GM18907 (cell line): ENCODE measurements around the gene EYA2.
"Not testable (repeated sequence)": the region's sequence is repeated elsewhere in the genome, so short reads cannot be mapped to it uniquely, and the experiment has no call there.

ENCODE experiments used
- ATAC-seq: cut with Tn5 transposase; IDR thresholded peaks from one replicate; pipeline ENCODE4 v1.9.1; 2021; ENCODE audit warnings: mild to moderate bottlenecking, moderate library complexity; ENCODE audit not compliant: unreplicated experiment

Gene EYA2, protein sequence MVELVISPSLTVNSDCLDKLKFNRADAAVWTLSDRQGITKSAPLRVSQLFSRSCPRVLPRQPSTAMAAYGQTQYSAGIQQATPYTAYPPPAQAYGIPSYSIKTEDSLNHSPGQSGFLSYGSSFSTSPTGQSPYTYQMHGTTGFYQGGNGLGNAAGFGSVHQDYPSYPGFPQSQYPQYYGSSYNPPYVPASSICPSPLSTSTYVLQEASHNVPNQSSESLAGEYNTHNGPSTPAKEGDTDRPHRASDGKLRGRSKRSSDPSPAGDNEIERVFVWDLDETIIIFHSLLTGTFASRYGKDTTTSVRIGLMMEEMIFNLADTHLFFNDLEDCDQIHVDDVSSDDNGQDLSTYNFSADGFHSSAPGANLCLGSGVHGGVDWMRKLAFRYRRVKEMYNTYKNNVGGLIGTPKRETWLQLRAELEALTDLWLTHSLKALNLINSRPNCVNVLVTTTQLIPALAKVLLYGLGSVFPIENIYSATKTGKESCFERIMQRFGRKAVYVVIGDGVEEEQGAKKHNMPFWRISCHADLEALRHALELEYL

DNA sequence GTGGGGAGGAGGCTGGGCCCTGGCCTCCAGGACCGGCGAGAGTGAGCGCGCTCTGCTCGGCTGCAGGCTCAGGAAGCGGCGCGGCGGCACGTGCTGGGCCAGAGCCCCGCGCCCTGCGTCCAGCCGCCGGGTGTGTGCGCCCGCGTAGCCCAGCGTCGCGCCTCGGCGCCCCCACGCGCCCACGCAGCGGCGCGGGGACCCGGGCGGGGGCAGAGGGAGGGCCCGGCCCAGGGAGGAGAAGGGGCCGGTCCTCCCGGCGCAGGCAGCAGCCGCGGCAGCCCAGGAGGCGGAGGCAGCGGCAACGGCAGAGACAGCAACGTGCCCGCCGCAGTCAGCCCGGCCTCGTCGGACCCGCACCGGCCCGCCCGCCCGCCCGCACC lies at the start of gene EYA2:
Gene EYA2 (plus strand): TSS at position 265 of the 380 bp plus-strand sequence. CDS start 95,168 bp downstream, outside the sequence.
- no peak for ATAC-seq

DNA sequence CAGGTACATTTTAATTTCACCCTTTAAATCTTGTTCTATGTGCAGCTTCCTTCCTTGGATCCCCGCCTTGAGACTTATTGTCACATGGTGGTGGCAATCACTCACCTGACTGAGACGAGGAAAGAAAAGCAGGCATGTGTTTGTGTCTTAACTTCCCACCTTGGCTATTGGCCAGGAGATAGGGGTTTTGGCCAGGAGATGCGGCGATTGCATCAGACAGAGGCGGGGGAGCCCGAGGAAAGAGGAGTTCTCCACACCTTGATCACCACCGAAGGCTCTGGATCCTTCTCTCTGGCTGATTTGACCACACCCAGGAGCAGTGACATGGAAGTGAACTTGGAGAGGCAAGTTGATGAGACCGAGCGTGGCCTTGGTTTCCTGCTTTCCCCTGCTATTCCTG lies 49.7 kb upstream of the EYA2 start:
- ATAC-seq = no peak

DNA sequence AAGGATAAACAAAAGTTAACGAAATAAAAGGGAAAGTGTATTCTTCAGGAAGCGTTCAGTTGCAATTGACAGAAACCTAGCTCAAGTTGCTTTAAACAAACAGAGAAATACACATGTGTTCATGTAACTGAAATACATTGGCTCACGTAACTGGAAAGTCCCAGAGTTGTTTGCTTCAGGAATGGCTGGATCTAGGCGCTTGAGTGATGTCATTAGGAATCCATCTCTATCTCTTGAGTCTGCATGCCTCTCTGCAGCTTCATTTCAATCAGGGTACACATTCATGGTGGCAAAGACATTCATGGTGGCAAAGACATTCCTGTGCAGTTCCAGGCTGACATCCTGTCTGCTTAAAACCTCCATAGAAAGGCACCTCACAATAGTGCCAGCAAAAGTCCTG lies 45.4 kb upstream of the EYA2 start:
- no peak for ATAC-seq

DNA sequence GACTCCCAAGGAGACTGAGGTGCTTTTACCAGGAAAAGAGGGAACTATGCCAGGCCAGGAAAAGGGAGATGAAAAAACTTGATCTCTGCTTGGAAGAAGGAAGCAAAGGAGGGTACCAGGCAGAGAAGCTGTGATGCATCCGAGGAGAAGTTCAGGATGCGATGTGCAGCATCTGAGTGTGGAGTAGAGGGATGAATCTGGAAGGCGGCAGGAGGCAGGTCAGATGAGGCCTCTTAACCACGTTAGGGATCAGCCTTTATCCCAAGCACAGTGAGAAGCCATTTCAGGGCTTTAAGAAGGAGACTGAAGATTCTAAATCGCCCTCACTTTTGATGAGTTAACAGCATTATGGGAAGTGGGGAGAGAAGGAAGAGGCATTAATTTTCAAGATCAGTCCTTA lies 44.9 kb upstream of the EYA2 start:
- ATAC-seq = no peak

DNA sequence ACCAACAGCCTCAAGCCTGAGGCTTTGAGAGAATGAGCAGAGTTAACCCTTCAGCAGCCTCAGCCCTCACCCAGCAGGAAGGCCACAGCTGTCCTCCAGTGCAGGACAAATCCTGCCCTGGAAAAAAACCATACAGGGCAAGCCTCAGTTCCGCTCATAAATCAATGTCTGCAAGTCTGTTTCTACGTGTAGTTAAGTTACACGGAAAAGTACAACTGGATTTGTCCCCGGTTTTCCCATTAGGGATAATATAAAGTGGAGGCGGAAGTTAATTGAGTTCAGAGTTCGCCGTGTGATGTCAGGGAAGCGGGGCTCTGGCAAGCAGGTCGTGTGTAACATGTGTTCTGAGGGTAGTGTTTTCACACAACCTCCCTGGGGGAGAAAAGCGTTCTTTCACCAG lies 44.2 kb upstream of the EYA2 start:
- ATAC-seq = no peak

DNA sequence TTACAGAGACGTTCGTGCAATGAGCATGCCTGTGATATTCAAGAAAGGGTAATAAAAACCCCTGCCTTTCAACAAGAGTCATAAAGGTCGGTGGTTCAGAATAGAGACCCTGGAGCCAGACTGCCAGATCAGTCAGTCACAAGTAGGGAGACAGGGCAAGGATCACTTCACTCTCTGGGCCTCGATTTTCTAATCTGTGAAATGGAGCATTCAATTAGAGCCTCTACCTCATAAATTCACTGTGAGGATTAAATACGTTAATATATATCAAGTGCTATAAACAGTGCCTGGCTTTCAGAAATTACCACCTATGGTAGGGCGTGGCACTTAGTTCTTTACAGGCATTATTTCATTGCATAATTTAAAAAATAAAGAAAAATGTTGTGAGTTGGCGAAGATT lies 43.7 kb upstream of the EYA2 start:
- no peak for ATAC-seq

DNA sequence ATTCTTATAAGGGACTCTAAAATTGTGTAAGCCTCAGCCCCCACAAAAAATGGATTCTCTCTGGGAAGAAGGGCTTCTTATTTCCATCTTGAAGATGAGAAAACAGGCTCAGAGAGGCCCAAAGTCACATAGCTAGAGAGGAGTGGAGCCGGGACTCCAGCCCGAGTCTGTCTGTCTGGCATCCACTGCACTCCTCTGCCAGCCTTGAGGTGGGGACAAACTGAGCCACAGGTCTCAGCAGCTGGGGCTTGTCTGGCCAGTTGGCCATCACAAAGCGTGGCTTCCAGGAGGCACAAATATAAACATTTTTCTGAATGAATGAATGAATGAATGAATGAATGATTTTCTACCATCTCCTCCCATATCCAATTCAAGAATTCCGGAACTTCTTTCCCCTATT lies 42.9 kb upstream of the EYA2 start:
- ATAC-seq = no peak

DNA sequence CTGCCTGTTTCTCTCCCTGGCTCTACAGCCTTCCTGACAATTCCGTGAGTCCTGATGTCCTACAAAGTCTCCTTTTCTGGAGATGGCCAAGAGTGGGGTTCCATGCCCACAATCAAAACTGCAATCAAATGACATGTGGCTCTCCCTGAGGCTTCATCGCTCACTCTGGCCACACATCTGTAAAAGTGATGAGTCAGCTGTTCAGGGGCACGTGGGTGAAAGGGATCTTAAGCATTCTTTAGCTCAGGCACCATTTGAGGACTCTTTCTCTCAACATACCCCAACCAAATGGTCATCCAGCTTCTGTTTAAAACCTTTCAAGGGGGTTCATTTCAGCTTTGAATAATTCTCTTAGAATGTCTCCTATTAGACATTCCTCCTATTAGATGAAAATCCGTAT lies 42.3 kb upstream of the EYA2 start:
- no peak for ATAC-seq

DNA sequence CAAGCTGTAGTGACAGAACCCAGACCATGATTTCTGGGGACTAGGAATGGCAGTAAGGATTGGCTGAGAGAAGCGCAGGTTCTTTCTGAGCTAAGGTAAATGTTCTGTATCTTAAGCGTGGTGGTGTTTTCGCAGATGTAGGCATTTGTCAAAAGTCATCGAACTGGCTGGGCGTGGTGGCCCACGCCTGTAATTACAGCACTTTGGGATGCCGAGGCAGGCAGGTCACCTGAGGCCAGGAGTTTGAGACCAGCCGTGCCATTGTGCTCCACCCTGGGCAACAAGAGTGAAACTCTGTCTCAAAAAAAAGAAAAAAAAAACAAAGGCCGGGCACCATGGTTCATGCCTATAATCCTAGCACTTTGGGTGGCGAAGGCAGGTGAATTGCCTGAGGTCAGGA lies 40.7 kb upstream of the EYA2 start:
- no peak for ATAC-seq

DNA sequence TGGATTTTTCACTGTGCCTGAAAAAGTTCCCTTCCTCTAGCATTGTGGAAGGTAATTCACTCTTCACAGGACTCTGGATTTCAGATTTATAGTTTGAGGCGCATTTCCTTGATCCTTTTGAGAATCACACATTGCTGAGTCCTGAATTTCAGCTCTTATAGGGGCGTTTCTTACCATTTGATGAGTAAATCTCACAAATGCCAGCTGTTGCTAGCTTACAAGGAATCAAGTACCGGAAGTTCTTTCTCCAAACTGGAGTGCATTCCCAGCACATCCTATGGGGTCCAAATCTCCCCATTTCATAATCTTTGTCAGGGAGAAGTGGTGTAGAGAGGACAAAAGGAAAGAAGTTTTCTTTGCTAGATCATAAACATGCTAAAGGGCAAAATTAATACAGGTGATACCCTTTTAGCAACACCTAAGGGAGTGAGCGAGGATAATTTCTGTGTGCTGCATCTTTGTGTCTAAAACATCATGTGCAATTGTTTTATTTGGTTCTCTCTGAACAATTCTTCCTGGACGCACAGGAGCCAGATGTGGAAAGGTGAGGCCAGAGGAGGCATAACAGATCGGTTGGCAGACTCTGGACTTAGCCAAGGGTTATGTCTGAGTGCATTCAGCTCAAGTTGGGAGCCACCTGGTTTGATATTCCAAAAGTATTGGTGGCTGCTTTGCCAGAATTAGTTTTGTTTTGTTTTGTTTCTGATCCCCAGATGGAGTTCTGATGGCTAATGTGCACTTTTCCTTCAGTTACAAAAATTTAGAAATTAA lies 37.4 kb upstream of the EYA2 start:
- ATAC-seq = no peak

DNA sequence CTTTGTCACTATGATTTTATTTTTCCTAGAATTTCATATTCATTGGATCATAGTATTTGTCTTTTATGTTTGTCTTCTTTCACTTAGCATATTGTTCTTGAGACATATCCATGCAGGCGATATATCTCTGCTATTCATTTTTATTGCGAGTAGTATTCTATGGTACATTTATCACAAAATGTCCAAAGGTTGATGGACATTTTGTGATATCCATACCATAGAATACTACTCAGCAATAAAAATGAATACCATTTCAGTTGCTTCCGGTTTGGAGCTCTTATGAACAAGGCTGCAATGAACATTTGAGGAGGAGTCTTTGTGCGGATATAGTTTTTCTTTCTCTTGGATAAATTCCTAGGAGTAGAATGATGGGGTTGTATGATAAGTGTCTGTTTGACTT lies 28.8 kb upstream of the EYA2 start:
- no peak for ATAC-seq

DNA sequence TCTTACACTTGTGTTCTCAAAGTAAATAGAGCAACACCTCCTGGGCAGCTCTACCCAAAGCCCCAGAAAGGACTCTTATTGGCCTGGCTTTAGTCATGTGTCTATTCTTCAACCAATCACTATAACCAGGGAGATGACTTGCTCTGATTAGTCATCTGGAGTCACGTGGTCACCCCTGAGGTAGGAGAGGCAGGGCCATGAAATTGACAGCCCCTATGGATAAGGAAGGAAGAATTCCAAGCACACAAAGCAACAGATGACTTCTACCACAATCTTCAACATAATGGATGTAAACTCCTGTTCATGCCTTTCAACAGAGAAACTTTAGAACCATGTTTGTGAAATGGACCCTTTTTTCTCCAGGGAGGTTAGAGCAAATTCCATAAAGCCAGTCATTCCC lies 24.6 kb upstream of the EYA2 start:
- no peak for ATAC-seq

DNA sequence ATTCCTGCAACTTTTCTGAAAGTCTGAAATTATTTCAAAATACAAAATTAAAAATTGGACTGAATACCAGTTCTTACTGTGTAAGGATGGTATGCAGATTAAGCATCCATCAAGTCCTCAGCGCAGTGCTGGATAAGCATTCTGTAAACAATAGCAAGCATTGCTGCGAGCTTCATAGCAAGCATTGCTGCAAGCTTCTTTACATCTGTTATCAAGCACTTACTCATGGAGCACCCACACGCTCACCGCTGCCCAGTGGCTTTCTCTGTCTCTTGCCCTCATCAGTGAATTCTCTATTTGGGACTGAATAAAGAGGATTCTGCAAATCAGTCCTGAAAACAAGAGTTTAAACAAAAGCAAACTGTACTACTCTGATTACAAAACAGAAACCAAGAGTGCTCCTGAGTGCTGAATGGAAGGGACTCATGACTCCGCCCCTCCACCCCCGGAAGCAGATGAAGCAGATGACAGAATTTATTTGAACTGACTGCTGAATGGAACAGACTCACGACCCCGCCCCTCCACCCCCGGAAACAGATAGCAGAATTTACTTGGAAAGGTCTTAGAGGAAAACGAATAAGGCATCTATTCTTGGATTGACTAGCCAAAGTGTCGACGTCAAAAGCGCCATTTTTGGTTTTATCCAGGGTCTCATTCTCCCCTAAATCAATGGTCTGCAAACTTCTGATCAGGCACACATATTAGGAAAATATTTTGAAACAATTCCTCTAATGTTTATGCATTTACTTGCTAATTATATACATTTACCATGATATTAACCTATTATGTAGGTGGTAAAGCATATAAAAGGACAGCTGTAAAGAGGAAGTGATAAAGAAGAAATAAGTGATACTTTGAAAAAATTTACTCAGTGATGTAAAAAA lies 22.1 kb upstream of the EYA2 start:
- no peak for ATAC-seq

DNA sequence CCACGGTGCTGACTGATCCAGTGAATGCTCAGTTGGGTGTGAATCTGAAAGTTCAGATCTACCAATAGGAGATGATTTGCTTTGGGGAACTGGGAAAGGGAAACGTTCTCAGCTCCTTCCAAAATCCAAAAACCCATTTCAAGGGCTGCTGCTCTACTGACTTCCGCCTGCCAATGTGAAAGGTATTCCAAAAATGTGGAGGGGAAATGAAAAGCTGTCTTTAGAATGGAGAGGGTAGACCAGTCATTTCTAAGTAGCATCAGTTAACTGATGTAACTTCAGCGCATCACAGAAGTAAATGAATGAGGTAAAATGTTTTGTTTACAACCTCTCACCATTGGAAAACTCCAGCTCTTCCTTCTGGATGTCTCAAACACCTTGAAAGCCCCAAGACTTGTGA lies 19.6 kb upstream of the EYA2 start:
- no peak for ATAC-seq

DNA sequence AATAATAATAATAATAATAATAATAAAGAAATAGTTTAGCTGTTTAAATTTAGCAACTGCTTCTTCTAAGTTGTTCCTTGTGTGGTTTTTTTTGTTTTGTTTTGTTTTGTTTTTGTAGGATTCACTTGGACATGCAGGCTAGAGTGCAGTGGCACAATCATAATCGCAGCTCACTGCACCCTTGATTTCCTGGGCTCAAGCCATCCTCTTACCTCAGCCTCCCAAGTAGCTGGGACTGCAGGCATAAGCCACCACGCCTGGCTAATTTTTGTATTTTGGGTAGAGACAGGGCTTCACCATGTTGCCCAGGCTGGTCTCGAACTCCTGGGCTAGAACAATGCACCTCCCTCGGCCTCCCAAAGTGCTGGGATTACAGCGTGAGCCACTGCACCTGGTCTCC lies 15.3 kb upstream of the EYA2 start:
- no peak for ATAC-seq

DNA sequence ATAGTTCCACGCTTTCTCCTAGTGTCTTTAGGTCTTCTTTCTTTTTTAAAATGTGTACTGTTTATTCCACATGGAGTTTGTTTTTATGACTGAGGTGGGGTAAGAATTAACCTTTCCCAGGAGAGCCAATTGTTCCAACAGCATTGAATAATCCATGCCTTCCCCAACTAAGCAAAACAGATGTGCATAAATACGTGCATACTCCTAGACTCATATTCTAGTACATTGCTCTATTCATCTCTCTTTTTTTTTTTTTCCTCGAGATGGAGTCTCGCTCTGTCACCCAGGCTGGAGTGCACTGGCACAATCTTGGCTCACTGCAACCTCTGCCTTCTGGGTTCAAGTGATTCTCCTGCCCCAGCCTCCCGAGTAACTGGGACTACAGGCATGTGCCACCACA lies 14.7 kb upstream of the EYA2 start:
- not testable (repeated sequence) for ATAC-seq

DNA sequence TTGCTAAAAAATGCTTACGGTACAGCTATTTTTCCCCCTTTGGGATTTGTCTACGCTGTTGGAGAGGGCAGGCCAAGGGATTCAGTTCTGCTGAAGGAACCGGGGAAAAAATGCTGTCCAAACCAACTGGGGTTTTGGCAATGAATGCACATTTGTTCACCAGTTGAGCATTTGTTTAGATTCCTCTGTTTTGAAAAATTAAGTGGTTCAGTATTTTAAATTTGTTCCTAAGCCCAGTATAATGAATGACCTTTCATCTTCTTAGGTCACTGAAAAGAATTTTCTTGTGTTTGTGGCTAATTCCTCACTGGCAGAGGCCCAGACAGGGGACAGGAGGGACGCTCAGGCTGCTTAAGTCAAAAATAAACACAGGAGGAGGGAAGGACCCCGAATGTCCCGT lies 10.8 kb upstream of the EYA2 start:
- no peak for ATAC-seq

DNA sequence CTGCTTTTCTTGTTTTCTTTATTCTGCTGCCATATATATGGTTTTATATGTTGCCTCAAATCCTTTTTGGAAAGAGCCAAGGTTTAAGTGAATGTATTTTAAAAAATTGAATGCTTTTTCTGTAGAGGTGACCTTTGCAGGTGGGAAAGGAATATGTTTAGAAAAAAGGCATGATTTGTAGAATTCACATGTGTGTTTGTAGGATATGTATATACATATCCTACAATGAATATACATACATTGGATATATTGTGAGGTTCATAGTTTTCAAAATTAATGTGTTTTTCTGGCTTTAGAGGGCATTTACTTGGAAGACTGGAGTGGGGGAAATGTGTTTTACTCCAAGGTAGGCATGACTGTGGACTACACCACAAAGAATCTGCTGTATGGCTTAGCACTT lies 4.0 kb upstream of the EYA2 start:
- no peak for ATAC-seq

DNA sequence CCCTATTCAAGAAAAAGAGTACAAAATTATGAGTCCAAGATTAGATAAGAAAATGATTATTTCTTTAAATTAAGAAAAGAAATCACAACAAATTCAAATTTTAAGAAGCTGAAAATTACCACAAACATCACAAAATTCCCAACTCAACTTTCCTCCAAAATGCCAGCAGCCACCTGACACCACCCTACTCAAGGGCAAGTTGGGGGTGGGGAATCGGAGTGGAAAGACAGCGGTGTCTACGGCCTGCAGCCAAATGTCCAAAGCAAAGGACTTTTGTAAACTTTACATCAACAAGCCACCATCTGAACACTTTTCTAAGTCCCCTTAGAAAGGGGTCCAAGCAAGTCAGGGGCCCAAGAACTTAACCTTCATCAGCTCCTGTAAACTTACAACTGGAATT lies 1.6 kb upstream of the EYA2 start:
- no peak for ATAC-seq

DNA sequence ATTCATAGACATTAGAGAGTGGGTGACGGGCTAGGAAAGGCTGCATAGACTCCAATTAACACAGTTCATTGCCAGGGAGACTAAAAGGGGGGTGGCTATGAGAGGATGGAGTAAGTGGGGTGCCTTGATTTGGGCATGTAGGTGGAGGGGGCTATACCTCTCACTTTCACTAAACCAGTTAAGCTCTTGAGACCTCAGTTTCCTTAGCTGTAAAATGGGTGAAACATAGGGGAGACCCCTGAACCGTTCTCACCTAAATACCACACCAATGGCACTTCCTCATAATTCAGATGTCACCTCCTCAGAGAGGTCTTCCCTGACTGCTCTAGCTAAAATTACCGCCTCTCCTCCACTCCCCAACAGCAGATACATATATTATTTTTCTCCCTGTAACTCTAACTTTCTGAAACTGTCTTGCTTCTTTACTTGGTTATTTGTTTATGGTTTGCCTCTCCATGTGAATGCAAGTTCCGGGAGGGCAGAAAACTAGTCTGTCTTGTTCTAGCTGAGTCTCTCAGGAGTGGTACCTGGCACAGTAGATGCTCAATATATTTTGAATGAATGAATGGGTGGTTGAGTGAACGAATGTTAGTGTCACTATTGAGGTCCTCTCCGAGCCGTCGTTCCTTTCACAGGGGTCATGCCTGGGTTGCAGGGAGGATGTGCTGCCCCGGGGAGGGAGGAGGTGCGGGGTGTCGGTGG lies 615 bp upstream of the EYA2 start:
- ATAC-seq = no peak
